ENCODE results near the gene PCLAF.

Gene PCLAF

GRCh38 chr15:64343841-64344240 lies 37.4 kb downstream of the PCLAF start:
- Histone ChIP-seq H3K4me2 (ENCODE audit: low read depth, low read length, poor library complexity, severe bottlenecking) (no peak overlapping the region), H3K9me2 (replicated peaks; ENCODE audit: insufficient read depth, low read length) (no peaks in the 10 kb centered on the region), H3K27ac (ENCODE audit: low read depth, low read length) (no peak overlapping the region), H3K4me3 (ENCODE audit: insufficient read depth, low read length, poor library complexity, severe bottlenecking) (no peak overlapping the region), H2AFZ (ENCODE audit: low read depth, low read length, severe bottlenecking) (no peak overlapping the region), H3K9me3 (ENCODE audit: insufficient read depth, low read length) (no peaks in the 10 kb centered on the region), H3F3A (ENCODE audit: insufficient read depth) (no peaks in the 10 kb centered on the region), H3K79me2 (ENCODE audit: insufficient read depth, low read length) (peaks cover 38% of the 10 kb centered on the region), H3K27me3 (ENCODE audit: low read length) (no peaks in the 10 kb centered on the region), H3K9ac (ENCODE audit: low read length) (no peak overlapping the region), H3K36me3 (ENCODE audit: low read length) (peaks cover 4% of the 10 kb centered on the region; the same call in 1 of the 2 replicates), H4K20me1 (ENCODE audit: low read depth, low read length) (peaks cover 6% of the 10 kb centered on the region; the same call in 1 of the 2 replicates)
- TF ChIP-seq CTCF (IDR thresholded peaks at IDR 0.05; ENCODE audit: insufficient read depth, low read length, poor library complexity, severe bottlenecking) (no peak), EZH2phosphoT487 (conservative IDR thresholded peaks at IDR 0.05; ENCODE audit: low read length) (no peak)

- H4K20me1 ChIP-seq (ENCODE audit: low read depth, low read length) = peaks cover 6% of the 10 kb centered on the region; the same call in 1 of the 2 replicates
- no peak overlapping the region for H3K27ac ChIP-seq (ENCODE audit: low read depth, low read length)
Measured at GRCh38 chr15:64343222-64343621, 38.0 kb downstream of the PCLAF start.

GRCh38 chr15:64341961-64342360 lies 39.3 kb downstream of the PCLAF start:
- no peaks in the 10 kb centered on the region for H3K36me3 ChIP-seq (ENCODE audit: low read length)
- no peak overlapping the region for H3K4me2 ChIP-seq (ENCODE audit: low read depth, low read length, poor library complexity, severe bottlenecking)
- no peak overlapping the region for H3K4me3 ChIP-seq (ENCODE audit: insufficient read depth, low read length, poor library complexity, severe bottlenecking)
- H3F3A ChIP-seq (ENCODE audit: insufficient read depth) = no peaks in the 10 kb centered on the region
- peaks cover 3% of the 10 kb centered on the region; the same call in 1 of the 2 replicates for H4K20me1 ChIP-seq (ENCODE audit: low read depth, low read length)
- no peak overlapping the region for H3K27ac ChIP-seq (ENCODE audit: low read depth, low read length)
- H2AFZ ChIP-seq (ENCODE audit: low read depth, low read length, severe bottlenecking) = no peak overlapping the region
- peaks cover 38% of the 10 kb centered on the region for H3K79me2 ChIP-seq (ENCODE audit: insufficient read depth, low read length)
- no peaks in the 10 kb centered on the region for H3K9me2 ChIP-seq (replicated peaks; ENCODE audit: insufficient read depth, low read length)
- no peaks in the 10 kb centered on the region for H3K27me3 ChIP-seq (ENCODE audit: low read length)
- no peaks in the 10 kb centered on the region for H3K9me3 ChIP-seq (ENCODE audit: insufficient read depth, low read length)
- TF ChIP-seq CTCF (IDR thresholded peaks at IDR 0.05; ENCODE audit: insufficient read depth, low read length, poor library complexity, severe bottlenecking) (no peak), EZH2phosphoT487 (conservative IDR thresholded peaks at IDR 0.05; ENCODE audit: low read length) (no peak)
- no peak overlapping the region for H3K9ac ChIP-seq (ENCODE audit: low read length)

More at GRCh38 chr15:64343222-64343621, 38.0 kb downstream of the PCLAF start:
- no peak overlapping the region for H3K4me3 ChIP-seq (ENCODE audit: insufficient read depth, low read length, poor library complexity, severe bottlenecking)
- no peaks in the 10 kb centered on the region for H3F3A ChIP-seq (ENCODE audit: insufficient read depth)
- TF ChIP-seq CTCF (IDR thresholded peaks at IDR 0.05; ENCODE audit: insufficient read depth, low read length, poor library complexity, severe bottlenecking) (no peak), EZH2phosphoT487 (conservative IDR thresholded peaks at IDR 0.05; ENCODE audit: low read length) (no peak)
- H2AFZ ChIP-seq (ENCODE audit: low read depth, low read length, severe bottlenecking) = no peak overlapping the region
- H3K9ac ChIP-seq (ENCODE audit: low read length) = no peak overlapping the region
- H3K27me3 ChIP-seq (ENCODE audit: low read length) = no peaks in the 10 kb centered on the region
- no peaks in the 10 kb centered on the region for H3K9me3 ChIP-seq (ENCODE audit: insufficient read depth, low read length)
- H3K9me2 ChIP-seq (replicated peaks; ENCODE audit: insufficient read depth, low read length) = no peaks in the 10 kb centered on the region
- H3K79me2 ChIP-seq (ENCODE audit: insufficient read depth, low read length) = peaks cover 38% of the 10 kb centered on the region
- no peak overlapping the region for H3K4me2 ChIP-seq (ENCODE audit: low read depth, low read length, poor library complexity, severe bottlenecking)
- H3K36me3 ChIP-seq (ENCODE audit: low read length) = peaks cover 4% of the 10 kb centered on the region; the same call in 1 of the 2 replicates
